NAMALWA (cell line): ENCODE data around the gene GBX2.

ENCODE experiments used
- DNase-seq: peaks from one replicate; pipeline ENCODE4 v3.0.0-alpha.2; 2015; ENCODE audit warnings: low spot score

GBX2 gene

DNA sequence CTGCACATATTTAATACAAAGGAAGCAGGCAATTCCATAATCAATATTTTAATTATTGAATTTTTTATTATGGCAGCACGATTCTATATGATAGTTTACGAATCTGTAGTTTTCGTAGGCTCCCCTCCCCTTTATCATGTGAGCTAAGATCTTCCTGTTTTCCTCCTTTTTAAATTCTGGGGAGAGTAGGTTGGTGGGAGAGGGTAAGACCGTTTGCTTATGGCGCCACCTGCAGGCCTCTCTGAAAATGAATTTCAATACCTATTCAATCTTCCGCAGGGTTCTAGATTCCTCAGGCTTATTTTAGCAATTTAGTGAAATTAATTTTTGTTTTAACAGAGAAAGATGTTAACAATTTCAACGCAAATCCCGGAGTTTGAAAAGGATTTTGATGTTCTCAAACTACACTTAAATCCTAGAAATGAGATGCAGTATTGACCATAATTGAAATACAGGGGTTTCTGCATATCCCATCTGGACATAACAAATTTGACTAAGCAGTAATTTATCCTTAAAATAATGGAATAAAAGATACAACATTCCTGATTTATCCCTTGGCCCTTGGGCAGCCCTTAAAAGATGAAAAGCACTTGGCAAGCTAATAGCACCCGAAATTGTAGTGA, 12.8 kb upstream of the GBX2 start:
- peak; percentile 49 for DNase-seq

DNA sequence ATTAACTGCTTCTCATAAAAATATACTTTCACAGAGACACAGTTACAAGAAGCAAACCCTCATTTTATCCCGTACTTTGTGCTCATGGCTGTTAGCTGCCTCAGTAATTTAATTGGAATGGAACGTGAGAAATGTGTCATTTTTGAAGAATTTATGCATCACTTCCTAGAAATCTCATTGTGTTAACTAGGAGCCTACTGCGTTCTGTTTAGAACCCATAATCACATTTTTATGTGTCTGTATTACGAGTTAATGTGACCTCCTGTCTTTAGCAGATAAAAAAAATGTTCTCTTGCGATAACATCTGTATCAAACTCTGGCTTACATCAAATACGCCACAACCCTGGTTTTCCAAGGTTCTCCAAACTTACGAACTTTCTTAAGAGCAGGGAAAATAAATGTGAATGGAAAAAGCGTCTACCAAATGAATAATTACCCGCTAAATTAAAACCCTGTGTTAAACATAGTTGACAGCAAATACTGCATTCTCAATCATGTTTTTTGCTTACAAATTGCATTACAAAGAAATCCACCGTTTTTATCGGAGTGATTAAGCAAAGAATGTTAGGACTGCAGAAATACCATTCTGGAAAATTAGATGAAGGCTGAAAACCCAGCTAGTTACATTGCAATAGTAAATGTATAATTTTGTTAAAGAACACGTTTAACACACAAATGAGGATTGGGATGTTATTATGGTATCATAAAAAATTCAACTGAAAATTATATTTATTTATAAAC, 12.1 kb upstream of the GBX2 start:
- DNase-seq, result no peak

DNA sequence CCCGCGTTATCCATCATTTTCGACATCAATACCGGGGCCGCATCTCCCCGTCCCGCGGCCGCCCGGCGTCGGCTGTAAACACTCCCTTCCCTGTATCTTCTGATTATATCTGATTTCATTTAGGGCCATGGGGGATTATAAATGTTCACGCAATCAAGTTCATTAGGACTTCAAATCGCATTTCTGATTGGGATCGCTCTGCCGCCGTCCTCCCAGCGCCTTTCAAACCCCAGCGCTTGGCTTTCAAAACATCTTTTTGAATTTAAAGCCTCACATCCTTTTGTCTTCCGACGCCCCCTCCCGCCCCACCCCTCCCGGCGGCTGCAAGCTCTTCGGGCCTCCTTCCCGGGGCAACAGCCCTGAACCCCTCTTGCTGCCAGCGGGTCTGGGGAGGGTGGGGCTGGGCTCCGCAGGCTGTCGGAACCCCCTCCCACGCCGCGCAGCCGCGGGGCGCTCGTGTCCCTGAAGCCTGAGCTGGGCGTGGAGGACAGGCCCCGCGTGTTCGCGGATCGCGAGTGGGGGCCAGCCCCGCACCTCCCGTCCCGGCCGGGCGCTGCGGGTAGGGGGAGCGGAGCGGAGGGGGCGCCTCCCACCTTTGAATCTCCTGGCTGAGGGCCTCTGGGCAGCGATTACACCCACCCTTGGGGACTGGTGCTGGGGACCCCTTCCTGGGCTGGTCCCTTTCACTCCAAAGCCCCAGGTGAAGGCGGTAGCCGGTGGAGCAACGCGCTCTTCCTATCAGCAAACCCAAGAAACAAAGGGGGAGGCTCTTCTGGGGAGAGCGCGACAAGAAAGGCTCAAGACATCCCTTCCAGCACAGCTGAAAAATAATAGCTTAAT, 11.3 kb upstream of the GBX2 start:
- DNase-seq, result no peak

DNA sequence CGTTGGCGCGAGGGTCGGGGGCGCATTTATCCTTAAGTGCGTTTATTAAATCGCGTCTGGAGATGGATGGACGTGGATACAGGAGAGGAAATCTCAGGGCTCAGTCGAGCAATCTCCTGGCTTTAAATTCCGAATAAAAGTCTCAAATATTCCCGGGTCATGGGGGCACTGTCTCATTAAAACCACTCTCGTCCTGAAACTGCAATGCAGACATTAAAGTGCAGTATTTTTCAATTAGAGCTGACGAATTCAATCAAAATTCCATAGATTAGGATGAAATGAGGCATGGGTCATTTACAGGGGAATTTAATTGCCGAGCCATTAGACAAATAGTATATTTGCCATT, 10.7 kb upstream of the GBX2 start:
- no peak for DNase-seq

DNA sequence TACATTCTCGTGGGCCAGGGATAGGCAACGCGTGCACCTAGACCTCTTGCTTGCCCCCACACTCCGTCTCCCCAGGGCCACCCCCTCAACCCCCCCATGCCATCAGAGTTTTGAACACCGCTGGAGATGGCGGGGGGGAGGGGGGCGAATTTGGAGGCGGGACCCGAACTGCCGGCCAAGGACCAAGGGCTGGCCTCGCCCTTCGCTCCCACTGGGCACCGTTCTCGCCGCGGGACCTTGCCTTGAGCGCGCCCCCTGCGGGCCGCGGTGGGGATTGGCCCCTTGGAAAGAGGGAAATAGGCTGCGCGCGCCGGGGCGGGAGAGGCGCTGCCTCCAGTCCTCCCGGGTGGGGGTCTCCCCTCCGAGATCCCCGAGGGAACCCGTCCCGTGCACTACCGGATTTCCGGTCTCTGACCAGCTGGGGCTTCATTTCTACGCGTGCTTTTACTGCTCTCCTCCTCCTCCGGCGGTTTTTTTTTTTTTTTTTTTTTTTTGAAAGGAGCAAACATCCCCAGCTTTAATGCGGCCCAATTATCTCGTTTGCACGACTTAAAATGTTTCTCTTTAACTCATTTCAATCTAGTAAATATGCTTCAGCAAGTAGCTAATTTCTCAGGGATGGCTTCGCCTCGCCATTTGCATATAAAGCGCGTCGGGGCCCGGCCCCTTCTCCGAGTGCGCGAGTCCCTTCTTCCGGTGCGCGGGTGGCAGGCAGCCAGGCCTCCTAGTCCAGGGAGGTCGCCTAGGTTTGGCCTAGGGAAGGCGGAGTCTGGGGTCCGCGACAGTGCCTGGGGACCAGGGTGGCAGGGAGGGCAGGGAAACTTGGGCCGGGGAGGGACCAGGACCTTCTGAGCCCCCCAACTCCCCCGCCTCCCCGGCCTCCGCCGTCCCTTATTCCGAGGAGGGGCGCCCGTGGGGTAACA, 10.0 kb upstream of the GBX2 start:
- no peak for DNase-seq

DNA sequence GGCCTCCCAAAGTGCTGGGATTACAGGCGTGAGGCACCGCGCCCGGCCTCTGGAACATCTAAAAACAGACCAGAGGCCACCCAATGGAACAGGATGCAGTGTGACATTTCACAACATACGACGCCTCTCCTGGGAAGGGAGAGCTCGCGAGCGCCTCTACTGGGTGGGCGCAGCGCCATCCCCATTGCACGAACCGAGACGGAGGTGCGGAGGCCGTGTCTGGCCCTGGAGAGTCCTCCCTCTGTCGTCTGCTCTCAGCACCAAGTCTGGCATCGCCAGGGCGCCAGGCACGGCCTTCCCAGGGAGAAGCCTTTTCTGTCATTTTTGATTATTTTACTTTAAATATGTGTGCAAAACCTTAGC, 9.4 kb upstream of the GBX2 start:
- no peak for DNase-seq

DNA sequence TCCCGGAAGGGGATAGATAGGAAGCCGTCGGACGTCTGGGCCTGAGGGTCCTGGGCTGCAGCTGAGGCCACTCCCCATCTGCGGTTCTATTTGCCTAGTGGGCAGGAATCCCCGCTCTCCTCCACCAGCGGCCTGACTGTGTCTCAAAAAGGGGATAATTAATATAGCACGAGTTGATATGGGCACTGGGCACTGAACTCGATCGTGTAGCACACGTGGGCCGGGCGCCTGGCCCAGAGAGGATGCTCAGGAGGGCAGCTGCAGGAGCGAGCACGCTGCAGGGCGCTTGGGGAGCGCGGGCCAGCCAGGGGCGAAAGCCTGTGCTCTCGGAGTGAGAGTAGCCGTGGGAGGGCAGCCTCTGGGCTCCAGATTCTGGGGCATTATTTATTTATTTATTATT, 8.8 kb upstream of the GBX2 start:
- DNase-seq, result no peak

DNA sequence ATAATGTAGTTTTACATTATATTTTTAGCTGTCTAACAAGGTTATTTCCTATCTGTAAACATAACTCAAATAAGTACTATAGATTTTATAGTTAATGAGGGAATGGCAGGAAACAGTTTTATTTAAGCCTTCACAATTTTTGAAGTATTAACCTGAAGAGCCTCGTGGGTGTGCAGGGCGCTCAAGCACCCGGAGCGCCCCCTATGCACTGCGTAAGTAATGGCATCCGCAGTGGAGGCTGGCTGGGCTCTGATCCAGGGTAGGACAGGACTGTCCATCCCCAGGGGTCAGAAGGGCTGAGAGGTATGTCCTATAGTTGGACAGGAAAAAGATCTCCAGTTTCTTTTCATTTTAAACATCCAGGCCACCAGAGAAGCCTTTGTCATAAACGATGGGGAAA, 8.2 kb upstream of the GBX2 start:
- peak; percentile 30 for DNase-seq

DNA sequence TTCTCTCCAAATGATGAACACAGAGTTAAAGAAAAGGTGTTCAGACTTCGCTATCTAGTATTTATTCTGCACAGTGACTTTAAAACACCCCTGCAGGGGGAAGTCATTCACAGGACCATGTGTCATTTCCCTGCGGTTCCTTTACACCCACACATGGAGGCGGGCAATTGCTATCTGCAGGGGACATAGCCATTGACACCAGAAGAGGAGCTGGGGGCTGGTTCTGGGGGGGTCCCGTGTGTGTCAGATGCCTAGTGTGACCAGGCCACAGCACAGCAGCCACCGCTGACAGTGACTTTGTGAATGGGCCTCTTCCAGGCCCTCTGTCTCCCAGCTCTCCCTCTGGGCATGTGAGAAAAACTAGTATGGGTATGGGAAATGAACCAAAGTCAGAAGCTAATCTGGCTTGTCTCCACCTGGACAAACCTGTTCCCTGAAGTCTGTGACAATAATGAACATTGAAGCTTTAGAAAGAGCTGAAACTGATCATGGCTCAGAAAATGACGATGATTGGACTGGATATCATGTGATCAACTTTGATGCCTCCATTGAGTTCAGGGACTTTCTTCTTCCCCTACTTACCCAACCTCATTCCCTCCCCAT, 7.5 kb upstream of the GBX2 start:
- DNase-seq, result no peak

DNA sequence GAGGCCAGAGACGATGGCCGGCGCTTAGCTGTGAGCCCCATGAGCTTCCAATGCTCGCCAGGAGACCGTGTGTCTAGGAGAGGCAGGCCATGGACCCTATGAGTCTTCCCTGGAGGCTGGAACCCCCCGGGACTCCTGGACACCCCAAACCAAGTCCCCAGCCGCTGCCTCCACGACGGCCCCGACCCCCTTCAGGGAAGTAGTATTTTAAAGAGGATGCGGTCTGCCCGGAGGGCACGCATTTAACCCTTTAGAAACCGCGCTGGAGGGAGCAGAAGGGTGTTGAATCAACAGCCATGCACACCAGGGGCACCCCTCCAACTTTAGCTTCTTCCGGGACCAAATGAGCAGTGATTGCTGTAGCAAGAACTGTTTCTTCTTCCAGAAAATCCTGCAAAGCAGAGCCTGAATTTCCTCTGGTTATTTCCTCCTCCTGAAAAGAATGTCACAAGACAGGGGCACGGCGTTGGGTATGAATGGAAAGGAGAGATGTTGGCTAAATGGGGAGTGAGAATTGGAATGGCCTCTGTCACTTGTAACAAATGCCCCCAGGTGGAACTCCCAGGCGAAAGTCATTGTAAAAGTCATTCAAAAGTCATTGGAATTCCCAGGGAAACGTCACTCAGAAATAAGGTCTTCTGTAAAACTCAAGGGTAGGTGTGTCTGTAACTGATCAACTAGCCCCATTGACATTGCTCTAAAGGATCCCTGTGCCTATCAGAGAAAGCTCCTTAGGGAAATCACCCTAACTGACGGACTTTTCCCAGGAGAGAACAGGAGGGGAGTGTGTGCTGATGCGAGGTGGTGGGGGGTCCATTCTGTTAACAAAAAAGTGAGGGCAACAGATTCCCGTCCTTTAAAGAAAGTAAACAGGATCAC, 5.8 kb upstream of the GBX2 start:
- no peak for DNase-seq

DNA sequence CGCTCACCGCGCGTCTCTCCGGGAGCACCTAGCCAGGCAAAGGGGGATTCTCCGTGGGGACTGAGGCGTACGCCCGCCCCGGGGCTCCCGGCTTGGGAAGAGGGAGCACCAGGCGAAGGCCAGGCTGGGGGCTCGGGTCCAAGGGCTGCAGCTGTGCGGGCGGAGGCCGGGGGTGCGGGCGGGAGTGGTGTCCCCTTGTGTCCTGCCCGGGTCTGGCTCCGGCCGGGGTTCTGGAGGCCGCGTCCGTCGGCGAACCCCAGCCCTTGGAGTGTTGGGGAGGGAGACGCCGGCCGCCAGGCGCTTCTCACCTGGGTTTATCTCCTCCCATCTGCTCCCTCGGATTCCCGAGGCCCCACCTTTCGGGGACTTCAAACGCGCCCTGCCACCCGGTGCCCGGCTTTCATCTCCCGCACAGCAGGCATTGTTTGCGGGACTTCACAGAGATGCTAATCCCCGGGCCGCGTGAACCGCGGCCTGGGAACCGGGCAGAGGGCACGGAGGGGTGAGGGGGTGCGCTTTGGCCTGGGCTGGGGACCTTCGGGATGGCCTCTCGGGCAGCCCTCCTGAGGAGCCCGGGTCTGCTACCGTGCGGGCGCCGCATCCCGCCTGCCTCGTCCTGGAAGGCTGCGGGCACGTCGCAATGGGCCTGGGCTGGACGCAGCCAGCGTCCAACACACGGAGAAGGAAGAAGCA, 5.0 kb upstream of the GBX2 start:
- no peak for DNase-seq

DNA sequence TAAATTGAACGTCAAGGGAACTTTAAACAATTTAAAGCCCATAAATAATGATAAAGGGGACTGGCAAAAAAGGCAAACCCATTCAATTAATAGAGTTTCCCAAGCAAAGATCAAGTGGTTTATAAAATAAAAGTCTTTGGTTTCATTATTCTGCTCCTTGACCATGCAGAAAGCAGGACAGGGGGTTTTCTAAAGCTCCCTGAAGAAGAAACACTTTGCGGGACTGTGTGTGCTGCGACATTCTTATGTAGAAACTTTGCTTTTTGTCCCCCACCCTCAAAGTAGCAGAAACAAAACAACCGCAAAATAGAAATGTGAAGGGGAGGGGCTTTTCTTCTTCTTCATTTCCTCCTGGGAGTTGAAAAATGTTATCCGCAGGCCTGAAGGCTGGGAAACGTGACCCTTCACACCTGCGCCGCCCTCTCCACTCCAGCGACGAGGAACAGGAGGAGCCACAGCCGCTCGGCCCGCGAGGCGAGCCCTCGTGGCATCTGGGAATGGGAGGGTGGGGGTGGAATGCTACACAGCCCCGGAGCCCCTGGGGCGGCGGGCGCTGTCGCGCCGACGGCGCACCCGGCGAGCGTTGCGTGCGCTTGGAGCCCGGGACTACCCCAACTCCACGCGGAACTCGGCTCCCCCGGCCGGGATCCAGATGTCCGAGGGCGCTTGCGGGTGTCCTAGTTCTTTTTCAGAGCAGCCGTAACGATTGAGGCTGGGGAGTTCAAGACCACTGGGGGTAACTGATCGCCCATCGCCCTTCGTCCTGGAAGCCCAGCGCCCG, 4.3 kb upstream of the GBX2 start:
- no peak for DNase-seq

DNA sequence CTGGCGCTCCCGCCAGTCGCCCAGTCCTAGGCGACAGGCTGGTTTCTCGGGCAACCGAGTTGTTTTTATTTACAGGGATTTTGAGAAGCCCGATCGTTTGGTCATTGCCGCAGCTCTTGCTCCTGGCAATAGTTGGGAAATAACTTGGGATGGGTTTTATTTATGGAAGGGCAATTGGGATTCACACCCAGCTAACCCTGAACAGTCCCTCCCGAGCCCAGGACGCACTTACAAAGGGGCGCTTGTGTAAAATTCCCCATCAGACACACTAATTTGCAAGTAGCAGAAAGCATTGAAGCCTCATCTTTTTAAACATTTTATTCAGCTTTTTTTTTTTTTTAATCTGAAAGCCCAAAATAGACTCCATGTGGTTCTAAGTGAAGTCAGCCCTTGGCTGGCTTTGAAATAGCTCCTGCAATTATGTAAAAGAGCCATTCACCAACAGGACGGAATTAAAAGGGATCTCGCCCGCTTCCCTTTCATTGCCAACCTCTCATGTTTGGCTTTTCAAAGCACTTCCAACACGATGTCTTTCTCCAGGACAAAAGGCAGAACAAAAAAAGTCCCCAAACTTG, 3.6 kb upstream of the GBX2 start:
- no peak for DNase-seq

DNA sequence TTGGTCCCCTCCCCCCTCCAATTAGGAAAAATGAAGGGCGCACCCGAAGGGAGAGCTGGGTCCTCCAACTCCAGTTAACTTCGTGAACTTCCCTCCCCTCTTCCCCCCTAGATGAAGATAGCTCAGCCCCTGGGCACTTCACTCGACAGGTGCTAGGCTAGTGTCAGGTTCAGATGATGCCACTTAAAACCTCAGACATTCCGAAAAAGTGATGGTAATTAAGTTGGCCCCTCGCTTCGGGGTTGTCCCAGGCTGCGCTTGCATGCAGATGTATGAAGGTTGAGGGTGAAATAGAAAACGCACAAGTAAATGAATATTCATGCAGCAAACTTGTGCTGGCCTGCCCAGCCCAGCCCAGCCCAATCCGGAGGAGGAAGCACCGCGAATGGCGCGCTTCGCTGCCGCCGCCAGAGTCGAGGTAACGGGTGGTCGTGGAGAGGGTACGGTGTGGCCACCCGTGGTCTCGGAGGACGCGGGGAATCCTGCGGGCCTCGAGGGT, 3.0 kb upstream of the GBX2 start:
- no peak for DNase-seq

DNA sequence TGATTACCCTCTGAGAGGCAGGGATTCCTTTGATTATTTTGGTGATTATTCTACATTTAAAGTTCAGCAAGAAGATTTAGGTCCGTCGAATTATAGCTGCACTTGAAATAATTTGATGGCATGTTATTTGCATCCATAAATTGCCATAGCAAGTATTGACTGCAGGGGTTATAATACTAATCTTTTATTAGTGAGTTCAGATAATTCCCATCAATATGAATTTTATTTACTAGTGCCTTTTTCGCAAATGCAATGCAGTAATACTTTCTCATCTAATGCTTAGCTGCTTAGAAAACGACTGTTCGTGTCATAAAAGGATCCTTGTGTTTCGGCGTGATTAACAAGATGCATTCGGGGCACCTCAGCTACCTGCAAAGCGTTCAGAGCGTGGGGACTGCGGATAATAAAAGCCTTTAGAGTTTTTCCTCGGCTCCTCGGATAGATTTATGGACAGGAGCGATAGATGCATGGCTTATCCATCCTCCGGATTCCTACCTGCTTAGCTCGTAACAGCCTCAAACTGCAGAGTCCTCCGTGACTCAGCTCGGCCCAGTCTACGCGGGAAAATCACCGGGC, 2.5 kb upstream of the GBX2 start:
- no peak for DNase-seq

DNA sequence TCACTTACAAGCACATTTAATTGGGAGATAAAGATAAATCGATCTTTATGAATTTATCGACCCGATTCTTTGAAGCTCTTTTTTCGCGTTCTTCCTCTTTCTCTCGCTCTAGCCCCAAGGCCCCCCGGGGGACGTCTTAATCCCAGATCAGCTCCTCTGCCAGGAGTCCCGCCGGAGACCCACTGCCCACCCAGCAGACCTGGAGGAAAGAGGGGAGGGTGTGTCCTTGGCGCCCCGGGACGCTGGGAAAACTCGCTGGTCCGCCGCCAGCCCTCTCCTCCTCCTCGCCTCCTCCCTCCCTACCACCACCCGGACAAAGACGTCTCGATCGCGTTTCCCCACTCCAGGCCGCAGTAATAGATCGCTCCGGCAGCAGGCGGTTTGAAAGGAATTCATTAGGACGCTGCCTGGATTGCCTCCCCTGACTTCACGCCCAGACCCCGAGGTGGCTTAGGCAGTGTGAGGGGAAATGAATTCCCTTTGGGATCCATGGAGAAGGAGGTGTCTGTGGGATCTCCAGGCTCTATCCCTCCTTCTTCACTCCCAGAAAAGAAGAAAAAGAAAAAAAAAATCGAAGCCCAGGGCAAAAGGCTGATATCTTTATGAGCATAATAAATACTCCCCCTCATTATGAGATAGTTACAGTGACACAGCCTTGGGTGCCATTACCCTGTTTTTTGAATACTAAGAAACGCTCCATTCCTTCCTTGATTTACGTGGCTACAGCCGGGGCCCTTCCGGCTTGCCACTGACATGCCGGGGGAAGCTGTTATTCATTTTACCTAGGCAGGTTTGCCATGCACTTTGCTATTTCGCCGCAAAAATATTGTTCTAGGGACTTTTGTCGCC, 1.8 kb upstream of the GBX2 start:
- no peak for DNase-seq

DNA sequence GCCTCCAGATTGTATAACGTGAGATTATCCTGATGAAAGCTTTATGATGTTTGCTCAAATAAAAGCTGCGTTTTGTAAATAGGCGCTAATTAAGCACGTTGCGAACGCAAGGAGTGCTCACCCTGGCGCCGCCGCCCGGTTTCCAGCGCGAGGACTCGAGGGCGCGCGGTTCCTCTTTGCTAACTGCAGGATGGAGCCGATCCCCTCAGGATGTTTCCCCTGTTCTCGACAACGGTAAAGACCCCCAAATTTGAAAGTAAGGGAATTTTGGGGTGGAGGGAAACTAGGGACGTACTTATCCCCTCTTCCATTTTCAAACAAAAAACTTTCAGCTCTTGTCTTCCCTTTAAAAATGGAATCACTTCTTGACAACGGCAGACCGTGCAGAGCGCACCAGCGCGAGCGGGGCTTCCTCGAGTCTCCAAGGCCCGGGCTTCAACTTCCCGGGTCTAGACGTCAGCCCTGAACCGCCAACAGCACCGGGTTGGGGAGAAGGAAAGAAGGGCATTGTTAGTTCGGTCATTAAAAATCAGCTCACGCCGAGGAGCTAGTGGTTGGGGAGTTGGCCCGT, 1.1 kb upstream of the GBX2 start:
- no peak for DNase-seq
